SH-SY5Y (cell line): Measurements from ENCODE around the gene COL5A2.

Experiments
- GATA2 ChIP-seq: IDR thresholded peaks from 2 replicates; pipeline ENCODE4 v1.6.1; 2011; ENCODE audit warnings: mild to moderate bottlenecking, low read depth, low read length
- GATA3 ChIP-seq: IDR thresholded peaks from 2 replicates; pipeline ENCODE4 v1.6.1; 2011; ENCODE audit warnings: low read depth, mild to moderate bottlenecking, low read length, moderate library complexity

COL5A2 gene

GRCh38 chr2:189164746-189165145, 14.8 kb downstream of the COL5A2 start:
- TF ChIP-seq GATA2, result no peak
- no peak for TF ChIP-seq GATA3

- TF ChIP-seq GATA3 (no peak), GATA2 (no peak)
These were observed 15.7 kb downstream of the COL5A2 start for GRCh38 chr2:189163889-189164288.

DNA sequence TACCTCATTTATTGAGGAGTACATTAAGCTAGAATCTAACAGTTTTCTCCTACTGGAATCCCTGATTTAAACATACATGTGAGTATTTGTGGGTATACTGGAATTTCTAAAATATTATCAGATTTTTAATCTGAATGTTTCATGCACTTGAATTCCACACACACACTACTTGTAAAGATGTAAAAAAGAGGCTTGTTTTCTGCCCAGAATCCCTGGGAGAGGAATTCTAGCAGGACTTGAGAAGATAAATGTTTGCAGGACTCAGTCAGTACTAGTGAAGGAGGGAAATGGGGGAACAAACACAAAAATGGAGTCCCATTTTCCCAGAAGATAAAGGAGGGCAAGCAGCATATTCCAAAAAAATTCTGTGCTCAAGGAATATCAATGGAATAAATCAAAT, 17.0 kb downstream of the COL5A2 start:
- TF ChIP-seq GATA3, result no peak
- no peak for TF ChIP-seq GATA2

- no peak for TF ChIP-seq GATA3
- no peak for TF ChIP-seq GATA2
These were observed 17.7 kb downstream of the COL5A2 start for GRCh38 chr2:189161894-189162293.

DNA sequence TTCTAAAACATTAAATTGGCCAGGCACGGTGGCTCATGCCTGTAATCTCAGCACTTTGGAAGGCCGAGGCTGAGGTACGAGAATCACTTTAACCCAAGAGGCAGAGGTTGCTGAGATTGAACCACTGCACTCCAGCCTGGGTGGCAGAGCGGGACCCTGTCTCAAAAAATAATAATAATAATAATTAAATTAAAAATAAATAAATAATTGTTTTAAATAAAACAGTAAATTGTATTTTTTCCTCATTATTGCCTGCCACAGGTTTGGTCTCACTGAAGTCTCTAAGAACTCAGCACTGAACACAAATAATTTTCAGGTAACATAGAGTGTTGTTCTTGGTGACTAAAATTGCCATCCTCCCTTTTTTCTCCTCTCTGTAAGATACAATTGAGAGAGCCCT, 19.8 kb downstream of the COL5A2 start:
- TF ChIP-seq GATA3 (no peak), GATA2 (no peak)

- TF ChIP-seq GATA2 (no peak), GATA3 (no peak)
These were observed 20.3 kb downstream of the COL5A2 start for GRCh38 chr2:189159273-189159672.

DNA sequence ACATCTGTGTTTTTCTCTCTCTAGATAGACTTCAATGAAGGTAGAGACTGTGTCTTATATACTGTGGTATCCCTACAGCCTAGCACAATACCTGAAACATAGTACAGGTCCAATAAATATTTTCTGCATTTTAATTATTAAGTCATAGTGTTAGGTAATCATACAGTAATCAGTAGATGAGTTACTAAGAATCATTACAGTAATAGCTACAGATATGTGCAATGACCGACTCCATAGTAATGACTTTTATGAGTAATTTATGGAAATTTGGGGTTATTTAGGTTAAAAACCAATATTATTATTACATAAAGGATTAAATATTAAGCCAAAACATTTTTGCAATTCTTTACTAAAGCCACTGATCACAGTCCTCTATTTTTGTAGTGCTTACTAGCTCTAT, 21.6 kb downstream of the COL5A2 start:
- TF ChIP-seq GATA2 (no peak), GATA3 (no peak)

DNA sequence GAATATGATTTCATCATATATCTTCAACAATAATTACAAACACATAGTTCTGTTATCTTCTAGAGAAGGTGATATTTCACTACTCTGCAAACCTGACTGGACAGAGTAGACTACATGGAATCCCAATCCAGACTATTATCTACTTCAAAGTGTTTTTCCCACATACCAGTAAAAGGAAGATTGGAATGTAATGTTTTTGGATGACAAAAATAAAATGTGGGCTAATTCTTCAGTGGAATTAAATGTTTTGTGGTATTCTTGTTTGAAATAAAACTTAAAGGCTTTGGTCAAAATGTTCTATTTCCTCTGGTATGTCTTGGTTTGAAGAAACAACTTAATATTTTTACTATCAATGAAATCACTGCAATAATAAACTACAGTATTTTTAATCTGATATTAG, 22.1 kb downstream of the COL5A2 start:
- TF ChIP-seq GATA2 (no peak), GATA3 (no peak)

DNA sequence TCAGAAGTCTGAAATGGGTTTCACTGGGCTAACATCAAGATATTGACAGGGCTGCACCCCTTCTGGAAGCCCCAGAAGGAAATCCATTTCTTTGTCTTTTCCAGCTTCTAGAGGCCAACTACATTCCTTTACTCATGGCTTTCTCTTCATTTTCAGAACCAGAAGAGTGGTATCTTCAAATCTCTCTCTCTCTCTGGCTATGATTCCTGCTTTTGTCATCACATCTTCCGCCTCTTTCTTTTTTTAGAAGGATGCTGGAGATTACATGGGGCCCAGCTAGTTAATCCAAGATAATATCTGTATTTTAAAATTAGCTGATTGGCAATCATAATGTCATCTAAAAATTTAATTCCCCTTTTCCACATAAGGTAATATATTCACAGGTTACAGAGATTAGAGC, 23.8 kb downstream of the COL5A2 start:
- no peak for TF ChIP-seq GATA3

DNA sequence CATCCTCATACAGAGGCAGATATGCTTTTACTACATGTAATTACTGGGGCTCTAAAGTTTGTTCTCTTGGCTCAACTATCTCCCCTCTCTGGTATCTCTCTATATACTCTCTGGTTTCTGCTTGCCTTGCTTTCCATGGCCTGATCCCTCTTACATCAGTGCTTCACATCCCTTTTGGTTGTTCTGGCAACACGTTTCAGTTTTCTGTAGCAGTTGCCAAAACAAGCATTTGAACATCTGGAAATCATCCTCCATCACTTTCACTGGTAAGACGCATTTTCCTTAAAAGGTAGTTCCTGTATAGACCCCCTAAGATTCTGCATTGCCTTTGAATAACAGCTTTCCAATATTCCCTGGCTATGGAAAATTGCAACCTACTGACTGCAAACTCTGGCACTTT, 25.9 kb downstream of the COL5A2 start:
- TF ChIP-seq GATA2 (no peak), GATA3 (no peak)

DNA sequence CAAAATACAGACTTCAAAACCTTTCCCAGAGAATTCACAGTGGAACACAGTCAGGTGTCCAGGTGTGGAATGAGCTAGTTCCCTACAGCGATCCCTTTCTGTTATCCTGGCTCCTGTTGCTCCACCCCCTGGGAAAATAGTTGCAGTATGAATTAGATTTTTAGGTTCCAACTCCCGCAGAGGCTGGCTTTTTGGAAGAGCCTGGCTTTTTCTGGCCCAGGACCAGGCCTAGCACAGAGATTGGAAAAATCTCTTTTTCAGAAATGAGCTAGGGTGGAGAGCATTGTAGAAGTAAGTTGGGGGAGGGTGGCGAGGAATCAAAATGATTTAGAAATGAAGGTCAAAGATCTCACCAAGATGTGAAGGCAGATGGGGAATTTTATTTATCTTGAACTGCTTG, 27.1 kb downstream of the COL5A2 start:
- TF ChIP-seq GATA2 (no peak), GATA3 (no peak)

DNA sequence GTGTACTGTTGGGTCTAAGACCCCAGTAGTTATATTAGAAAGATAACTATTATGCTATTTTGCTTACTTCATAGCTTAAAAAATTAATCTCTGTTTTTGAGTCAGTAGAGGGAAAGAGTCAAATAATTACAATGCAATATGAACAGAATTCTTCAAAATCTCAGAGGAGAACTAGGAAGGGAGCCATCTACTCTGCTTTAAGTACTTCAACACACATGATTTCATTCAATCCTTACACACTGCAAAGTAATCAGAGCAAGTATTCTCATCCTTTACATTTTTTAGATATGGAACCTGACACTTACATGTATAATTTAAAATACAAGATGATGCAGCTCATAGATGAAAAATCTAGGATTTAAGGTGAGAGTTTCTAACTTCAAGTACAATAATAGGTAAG, 27.7 kb downstream of the COL5A2 start:
- no peak for TF ChIP-seq GATA2
- no peak for TF ChIP-seq GATA3

DNA sequence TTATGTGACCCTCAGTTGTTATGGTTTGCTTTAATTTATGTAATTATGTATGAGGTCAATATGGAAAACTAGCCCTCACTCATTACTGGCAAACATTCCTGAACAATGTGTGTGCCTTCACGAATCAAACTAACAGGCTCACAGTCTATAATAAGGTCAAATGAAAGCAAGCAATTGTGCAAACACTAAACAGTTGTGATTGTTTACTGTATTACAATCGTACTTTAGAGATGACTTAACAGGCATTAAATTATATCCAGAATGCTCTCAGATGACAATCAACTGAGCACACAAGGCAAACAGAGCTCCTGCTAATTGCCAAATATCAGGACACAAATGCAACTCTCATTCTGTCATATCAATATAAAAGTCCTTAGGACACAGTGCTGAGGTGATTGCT, 29.5 kb downstream of the COL5A2 start:
- TF ChIP-seq GATA3 (no peak), GATA2 (no peak)

DNA sequence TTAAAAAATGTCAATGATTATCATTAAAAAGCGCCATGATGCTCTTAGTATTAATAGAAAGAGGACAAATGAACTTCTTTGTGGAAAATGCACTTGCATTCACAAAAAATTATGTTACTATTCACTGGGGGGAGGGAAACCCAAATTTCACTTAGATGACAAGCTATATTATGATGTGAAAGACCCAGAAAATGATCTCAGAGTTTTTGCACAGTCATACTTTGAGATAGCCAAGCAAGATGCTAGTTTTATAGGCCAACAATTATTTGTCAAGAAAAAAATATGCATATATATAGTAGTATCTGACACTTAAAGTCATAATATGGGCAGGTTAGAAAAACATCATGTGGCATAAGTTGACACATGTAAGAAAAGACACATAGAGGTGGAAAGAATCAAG, 31.6 kb downstream of the COL5A2 start:
- TF ChIP-seq GATA3, result no peak
- no peak for TF ChIP-seq GATA2

DNA sequence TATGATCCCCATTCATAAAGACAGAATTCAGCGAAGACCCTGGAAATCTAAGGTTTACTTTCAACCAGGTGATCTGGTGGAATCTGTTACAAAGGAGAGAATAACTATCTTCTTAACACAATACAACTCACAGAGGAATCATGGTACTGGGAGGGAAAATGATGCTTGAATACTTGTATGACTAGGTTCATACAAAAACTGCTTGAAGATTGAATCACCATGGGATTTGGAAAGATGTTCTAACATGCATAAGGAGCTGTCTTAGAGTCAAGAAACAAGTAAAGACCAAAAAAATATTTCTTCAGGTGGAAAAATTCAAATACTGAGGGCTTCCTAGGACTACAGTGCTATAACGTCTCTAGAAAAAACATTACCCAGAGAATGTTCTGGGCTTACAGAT, 32.2 kb downstream of the COL5A2 start:
- TF ChIP-seq GATA2, result no peak
- no peak for TF ChIP-seq GATA3

DNA sequence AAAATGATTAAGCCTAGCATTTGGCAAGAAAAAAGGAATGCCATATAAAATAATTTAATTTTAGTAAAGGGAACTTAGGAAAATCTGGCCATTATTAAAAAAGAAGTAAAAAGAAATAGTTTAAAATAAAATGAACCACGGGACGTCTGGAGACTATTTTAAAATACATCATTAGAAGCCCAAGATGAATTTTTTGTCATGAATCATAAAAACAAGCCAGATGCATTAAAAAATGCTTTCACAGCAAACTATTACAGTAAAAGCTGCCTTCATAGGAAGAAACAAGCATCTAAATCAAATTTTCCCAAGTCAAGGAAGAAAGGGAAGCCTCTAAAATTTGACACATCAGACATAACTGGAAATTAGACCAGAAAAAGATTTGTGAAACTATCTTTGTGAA, 33.0 kb downstream of the COL5A2 start:
- TF ChIP-seq GATA2 (no peak), GATA3 (no peak)

DNA sequence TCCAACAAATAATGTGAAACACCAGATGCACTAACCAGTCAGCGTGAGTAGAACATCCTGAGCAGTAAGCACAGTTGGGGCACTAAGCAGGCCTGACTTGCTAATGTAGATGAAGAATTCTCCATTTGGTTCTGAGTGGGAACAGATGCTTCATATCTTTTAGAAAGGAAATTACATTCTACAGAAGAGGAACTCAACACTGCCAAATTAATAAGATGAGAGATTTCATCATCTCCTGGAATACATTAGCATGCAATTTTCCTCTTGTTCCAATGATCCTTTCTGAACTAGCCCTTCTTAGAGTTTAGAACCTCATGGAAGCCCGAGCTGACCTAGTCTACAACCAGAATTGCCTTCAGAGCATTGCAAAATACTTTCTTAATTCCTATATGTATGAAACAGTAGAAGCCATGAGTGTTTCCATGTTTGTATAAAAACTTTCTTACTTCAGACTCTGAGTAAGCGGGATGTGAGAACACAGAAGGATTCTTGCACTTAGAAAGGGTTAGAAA, 34.8 kb downstream of the COL5A2 start:
- TF ChIP-seq GATA3 (no peak), GATA2 (no peak)

DNA sequence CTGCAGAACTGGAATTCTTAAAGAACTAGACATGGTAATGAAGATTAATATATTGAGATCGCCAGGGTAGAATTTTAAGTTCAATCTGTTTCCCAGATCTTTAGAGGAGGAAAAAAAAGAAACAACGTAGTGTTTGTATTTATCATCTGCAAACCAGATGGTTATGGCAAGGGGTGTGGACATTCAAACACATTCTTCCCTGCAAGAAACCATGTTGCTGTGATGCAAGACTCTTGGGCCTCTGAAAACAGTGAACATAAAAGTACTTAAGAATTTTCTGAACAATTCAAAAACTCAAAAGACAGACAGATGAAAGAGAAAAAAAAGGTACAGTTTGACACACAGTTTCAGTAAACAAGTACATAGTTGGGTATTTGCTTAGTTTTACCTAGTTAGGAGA, 35.6 kb downstream of the COL5A2 start:
- TF ChIP-seq GATA2 (no peak), GATA3 (no peak)
